Stomach (tissue), 9 donors: Measurements from ENCODE around the gene EFCAB11. TPM values are rescaled to one million over a fixed set of nuclear protein-coding genes. Genes with fewer than 3 reads are reported as not detected.

ENCODE experiments used
- DNase-seq, 2 donors: peaks; one replicate each; pipeline versions ENCODE4 v3.0.0 to v3.0.0-alpha.2; 2013 to 2019
- H3K27ac ChIP-seq, 5 donors: fragments of 200-600 bp in 4 of 5; sonication (generic) in 4 of 5; one replicate each; pipeline ENCODE4 v1.5.1; 2013 to 2019; ENCODE audit warnings: mild to moderate bottlenecking in 1 of 5, moderate library complexity in 1 of 5
- H3K27me3 ChIP-seq, 3 donors: fragments of 200-600 bp; sonication (generic); one replicate each; pipeline ENCODE4 v1.5.1; 2017 to 2019; ENCODE audit warnings: mixed run types in 1 of 3
- H3K36me3 ChIP-seq, 4 donors: fragments of 200-600 bp; sonication (generic); 1 replicate in 3 of 4; 2 replicates in 1 of 4; pipeline ENCODE4 v1.5.1; 2016 to 2019
- H3K4me1 ChIP-seq, 4 donors: fragments of 200-600 bp; sonication (generic); one replicate each; pipeline ENCODE4 v1.5.1; 2016 to 2019
- H3K4me3 ChIP-seq, 4 donors: fragments of 200-600 bp; sonication (generic) in 3 of 4; one replicate each; pipeline ENCODE4 v1.5.1; 2016 to 2019; ENCODE audit warnings: mild to moderate bottlenecking in 1 of 4
- H3K9me3 ChIP-seq, 4 donors: fragments of 200-600 bp; sonication (generic); one replicate each; pipeline ENCODE4 v1.5.1; 2016 to 2019
- EP300 ChIP-seq: sonication (generic); formaldehyde crosslinking; IDR thresholded peaks from one replicate; pipeline ENCODE4 v1.6.1; 2017; ENCODE audit warnings: antibody characterized with exemption
- POLR2A ChIP-seq, 4 donors: fragments of 450-650 bp; IDR thresholded peaks; one replicate each; pipeline ENCODE4 v1.6.1; 2016; ENCODE audit warnings: antibody characterized with exemption in 4 of 4, control low read depth in 2 of 4, mild to moderate bottlenecking in 1 of 4, moderate library complexity in 1 of 4
- POLR2AphosphoS5 ChIP-seq, 3 donors: sonication (generic); formaldehyde crosslinking; IDR thresholded peaks; one replicate each; pipeline ENCODE4 v1.6.1; 2016; ENCODE audit warnings: antibody characterized with exemption in 3 of 3
- WGBS, 5 donors: extraction: QIAGEN DNeasy Blood & Tissue Kit in 3 of 5; methylation state at CpG; one replicate each; pipeline versions ENCODE4 v1.1.5 to v1.1.7; 2013 to 2018; 5-methylcytosine and 5-hydroxymethylcytosine counted together
- intact Hi-C: fragments of 100-400 bp; cut with DNase I; formaldehyde crosslinking; loops from one replicate; pipeline ENCODE4 v1.15.1; 2023; ENCODE audit warnings: low total_unique reads
- polyA plus RNA-seq, 3 donors: library from polyadenylated mRNA; stranded (reverse); fragments of 200-250 nt; gene quantifications; one replicate each; pipeline ENCODE4 v1.2.3, GENCODE V29; 2013
- total RNA-seq, 5 donors: library from RNA; depleted of rRNA; stranded (reverse); fragments of >200 nt; gene quantifications; one replicate each; pipeline versions ENCODE4 v1.1.0 to v1.2.3, GENCODE V29; 2014 to 2016
- TF ChIP-seq, protein P1 (sequence below), 7 experiments: fragments of 450-650 bp in 4 of 7; fragments of 200-600 bp in 3 of 7; sonication (generic) in 3 of 7; IDR thresholded peaks; one replicate each; pipeline ENCODE4 v1.5.1; 2016 to 2019; ENCODE audit warnings: antibody characterized with exemption in 7 of 7, control low read depth in 2 of 7, mild to moderate bottlenecking in 1 of 7
- donor health status: healthy with polysubstance abuse.
- donor health status: Bipolar disorder and iron deficiency.
- donor health status: healthy.

Gene EFCAB11
- total and polyA plus RNA-seq, 8 donors = 4.5 to 20.4 (median 10.0) TPM

DNA sequence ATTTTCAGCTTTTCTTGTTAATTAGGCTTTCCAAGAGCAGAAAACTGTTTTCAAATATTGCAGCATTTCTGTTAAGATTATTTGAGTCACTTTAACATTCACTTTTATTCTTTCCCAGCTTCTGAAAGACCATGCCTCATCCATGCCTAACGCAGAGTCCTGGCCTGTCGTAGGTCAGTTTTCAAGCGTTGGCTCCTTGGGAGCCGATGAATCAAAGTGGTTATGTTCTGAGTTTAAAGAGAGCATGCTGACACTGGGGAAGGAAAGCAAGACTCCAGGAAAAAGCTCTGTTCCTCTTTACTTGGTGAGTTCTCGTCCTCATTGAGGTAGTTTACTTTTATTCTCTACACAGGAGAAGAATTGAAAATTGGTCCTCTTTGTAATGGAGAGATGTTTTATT, 34.3 kb upstream of the EFCAB11 start:
- no peak for DNase-seq
- no peaks in the 10 kb centered on the region for H3K4me1 ChIP-seq
- TF ChIP-seq POLR2A (IDR thresholded peaks at IDR 0.05) = no peak
- TF ChIP-seq POLR2AphosphoS5 (IDR thresholded peaks at IDR 0.05) = no peak
- TF ChIP-seq EP300 = no peak
- TF ChIP-seq, protein P1, sequence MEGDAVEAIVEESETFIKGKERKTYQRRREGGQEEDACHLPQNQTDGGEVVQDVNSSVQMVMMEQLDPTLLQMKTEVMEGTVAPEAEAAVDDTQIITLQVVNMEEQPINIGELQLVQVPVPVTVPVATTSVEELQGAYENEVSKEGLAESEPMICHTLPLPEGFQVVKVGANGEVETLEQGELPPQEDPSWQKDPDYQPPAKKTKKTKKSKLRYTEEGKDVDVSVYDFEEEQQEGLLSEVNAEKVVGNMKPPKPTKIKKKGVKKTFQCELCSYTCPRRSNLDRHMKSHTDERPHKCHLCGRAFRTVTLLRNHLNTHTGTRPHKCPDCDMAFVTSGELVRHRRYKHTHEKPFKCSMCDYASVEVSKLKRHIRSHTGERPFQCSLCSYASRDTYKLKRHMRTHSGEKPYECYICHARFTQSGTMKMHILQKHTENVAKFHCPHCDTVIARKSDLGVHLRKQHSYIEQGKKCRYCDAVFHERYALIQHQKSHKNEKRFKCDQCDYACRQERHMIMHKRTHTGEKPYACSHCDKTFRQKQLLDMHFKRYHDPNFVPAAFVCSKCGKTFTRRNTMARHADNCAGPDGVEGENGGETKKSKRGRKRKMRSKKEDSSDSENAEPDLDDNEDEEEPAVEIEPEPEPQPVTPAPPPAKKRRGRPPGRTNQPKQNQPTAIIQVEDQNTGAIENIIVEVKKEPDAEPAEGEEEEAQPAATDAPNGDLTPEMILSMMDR (IDR thresholded peaks at IDR 0.05) = no peak
- peaks cover 4 to 97% (median 86%) of the 10 kb centered on the region in 4 donors for H3K36me3 ChIP-seq
- WGBS, 5 donors = 91 to 97% (median 95%) methylated on average over 5 of the region's 5 CpGs
- no peak overlapping the region for H3K4me3 ChIP-seq
- intact Hi-C loops = no loop called here
- no peaks in the 10 kb centered on the region for H3K9me3 ChIP-seq
- H3K27me3 ChIP-seq = no peaks in the 10 kb centered on the region
- no peak overlapping the region for H3K27ac ChIP-seq

DNA sequence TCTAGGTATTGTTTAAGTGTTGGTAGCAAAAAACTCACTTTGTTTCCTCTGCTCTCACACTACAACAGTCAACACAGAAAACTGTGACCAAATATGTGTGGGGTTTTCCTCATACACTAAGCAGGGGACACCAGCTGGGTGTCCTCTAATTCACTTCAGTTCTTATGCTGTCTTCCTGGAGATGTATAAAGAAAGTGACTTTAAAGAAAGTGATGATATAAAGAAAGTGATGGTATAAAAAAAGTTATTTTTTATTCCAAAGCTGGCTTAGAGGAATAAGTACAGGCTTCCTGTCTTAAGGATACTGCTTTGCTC, 32.6 kb upstream of the EFCAB11 start:
- intact Hi-C loops = no loop called here
- H3K27me3 ChIP-seq = no peaks in the 10 kb centered on the region
- no peaks in the 10 kb centered on the region for H3K9me3 ChIP-seq
- TF ChIP-seq POLR2A (IDR thresholded peaks at IDR 0.05) (no peak), EP300 (no peak), POLR2AphosphoS5 (IDR thresholded peaks at IDR 0.05) (no peak)
- TF ChIP-seq, protein P1 (IDR thresholded peaks at IDR 0.05) = no peak
- H3K36me3 ChIP-seq = peaks cover 0 to 97% (median 85%) of the 10 kb centered on the region in 4 donors
- no peak overlapping the region for H3K4me3 ChIP-seq
- H3K4me1 ChIP-seq = no peaks in the 10 kb centered on the region
- H3K27ac ChIP-seq = no peak overlapping the region
- DNase-seq = no peak

DNA sequence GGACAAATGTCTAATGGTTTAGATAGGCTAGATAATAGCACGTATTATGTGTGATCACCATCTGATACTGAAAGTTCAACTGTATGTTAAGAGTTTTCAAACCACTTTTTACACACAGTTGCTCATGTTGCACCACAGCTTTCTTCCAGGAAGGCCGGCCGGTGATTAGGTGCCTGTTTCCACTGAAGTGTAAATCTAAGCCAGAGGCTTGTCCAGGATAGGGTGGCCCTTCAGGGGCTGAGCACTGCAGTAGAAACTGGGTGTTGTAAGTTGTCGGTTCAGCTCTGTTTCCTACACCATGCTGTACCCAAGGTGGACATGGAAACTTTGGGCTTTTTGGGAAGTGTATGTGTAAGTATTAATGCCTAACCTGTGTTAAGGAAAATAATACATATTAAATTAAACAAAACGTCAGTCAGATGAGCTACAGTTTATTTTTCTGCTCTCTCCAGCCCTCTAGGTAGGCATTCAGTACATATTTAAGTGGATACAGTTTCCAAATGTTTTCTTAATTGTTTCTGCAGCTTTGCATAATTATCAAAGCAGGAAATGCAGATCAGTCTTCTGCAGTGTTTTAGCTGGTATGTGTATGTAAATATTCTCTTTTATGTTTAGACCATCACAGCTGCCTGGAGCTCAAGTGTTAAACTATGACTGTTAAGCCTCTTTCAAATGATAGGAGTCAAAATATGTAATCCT, 32.1 kb upstream of the EFCAB11 start:
- 77 to 88% (median 80%) methylated on average over 5 of the region's 5 CpGs for WGBS, 5 donors
- Histone ChIP-seq H3K27me3 (no peaks in the 10 kb centered on the region), H3K4me1 (no peaks in the 10 kb centered on the region), H3K27ac (no peak overlapping the region), H3K9me3 (no peaks in the 10 kb centered on the region), H3K4me3 (no peak overlapping the region), H3K36me3 (peaks cover 0 to 97% (median 86%) of the 10 kb centered on the region in 4 donors)
- no peak for DNase-seq
- TF ChIP-seq, protein P1 (IDR thresholded peaks at IDR 0.05) = no peak
- TF ChIP-seq POLR2AphosphoS5 (IDR thresholded peaks at IDR 0.05) (no peak), EP300 (no peak), POLR2A (IDR thresholded peaks at IDR 0.05) (no peak)
- intact Hi-C loops = no loop called here

DNA sequence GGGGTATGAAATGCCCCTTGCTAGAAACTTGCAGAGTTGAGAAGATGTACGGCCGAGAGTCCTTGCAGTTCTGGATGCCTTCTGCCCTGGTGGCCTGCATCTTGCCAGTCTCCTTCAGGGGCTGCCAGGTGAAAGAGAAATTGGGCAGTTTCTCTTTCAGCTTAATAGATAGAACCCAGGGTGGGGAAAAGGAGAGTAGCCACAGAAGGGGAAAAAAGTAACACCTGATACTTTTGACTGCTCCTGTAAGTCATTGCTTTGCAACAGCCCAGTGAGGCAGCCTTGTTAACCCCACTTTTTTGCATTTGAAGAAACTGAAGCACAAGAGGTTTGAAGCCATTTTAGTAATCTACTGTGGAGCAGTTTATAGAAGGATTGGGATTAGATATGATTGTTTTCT, 28.8 kb upstream of the EFCAB11 start:
- Histone ChIP-seq H3K27ac (no peak overlapping the region), H3K27me3 (no peaks in the 10 kb centered on the region), H3K4me1 (no peaks in the 10 kb centered on the region), H3K36me3 (peaks cover 0 to 96% (median 90%) of the 10 kb centered on the region in 4 donors), H3K4me3 (no peak overlapping the region), H3K9me3 (no peaks in the 10 kb centered on the region)
- DNase-seq = no peak
- 95 to 100% (median 96%) methylated on average over 2 of the region's 2 CpGs for WGBS, 5 donors
- no peak for TF ChIP-seq EP300
- no peak for TF ChIP-seq POLR2A (IDR thresholded peaks at IDR 0.05)
- no peak for TF ChIP-seq POLR2AphosphoS5 (IDR thresholded peaks at IDR 0.05)
- TF ChIP-seq, protein P1 (IDR thresholded peaks at IDR 0.05) = no peak
- intact Hi-C loops = no loop called here
